HG03139 (cell line): ENCODE results near the gene PHGDH.

ENCODE experiments used
- ATAC-seq: cut with Tn5 transposase; IDR thresholded peaks from one replicate; pipeline ENCODE4 v1.9.1; 2021; ENCODE audit not compliant: unreplicated experiment

PHGDH gene

GRCh38 chr1:119731060-119731459 lies 19.3 kb downstream of the PHGDH start:
- no peak for ATAC-seq

- ATAC-seq: no peak
Observed at GRCh38 chr1:119731741-119732430, 20.2 kb downstream of the PHGDH start.

GRCh38 chr1:119732465-119733168 lies 20.9 kb downstream of the PHGDH start:
- no peak for ATAC-seq

GRCh38 chr1:119733754-119734153 lies 22.0 kb downstream of the PHGDH start:
- ATAC-seq: no peak

- ATAC-seq: no peak
Observed at GRCh38 chr1:119735217-119735616, 23.5 kb downstream of the PHGDH start.

GRCh38 chr1:119736649-119737039 lies 24.9 kb downstream of the PHGDH start:
- no peak for ATAC-seq

GRCh38 chr1:119737040-119737682 lies 25.4 kb downstream of the PHGDH start:
- ATAC-seq: no peak

GRCh38 chr1:119738100-119738720 lies 26.5 kb downstream of the PHGDH start:
- no peak for ATAC-seq

- no peak for ATAC-seq
Observed at GRCh38 chr1:119739150-119739549, 27.4 kb downstream of the PHGDH start.

GRCh38 chr1:119740261-119740660 lies 28.5 kb downstream of the PHGDH start:
- no peak for ATAC-seq

- no peak for ATAC-seq
Observed at GRCh38 chr1:119740896-119741780, 29.4 kb downstream of the PHGDH start.

- no peak for ATAC-seq
Observed at GRCh38 chr1:119742202-119742601, 30.5 kb downstream of the PHGDH start.

- ATAC-seq: no peak
Observed at GRCh38 chr1:119742677-119743076, 30.9 kb downstream of the PHGDH start.

GRCh38 chr1:119743308-119743707 lies 31.6 kb downstream of the PHGDH start:
- ATAC-seq: no peak

- peak; percentile 64 for ATAC-seq
Observed at GRCh38 chr1:119743776-119744597, 32.3 kb downstream of the PHGDH start.

- no peak for ATAC-seq
Observed at GRCh38 chr1:119744598-119744942, 32.8 kb downstream of the PHGDH start.

GRCh38 chr1:119745034-119745433 lies 33.3 kb downstream of the PHGDH start:
- no peak for ATAC-seq

- ATAC-seq: no peak
Observed at GRCh38 chr1:119747451-119747850, 35.7 kb downstream of the PHGDH start.

GRCh38 chr1:119748040-119748439 lies 36.3 kb downstream of the PHGDH start:
- ATAC-seq: no peak

GRCh38 chr1:119752592-119752991 lies 40.9 kb downstream of the PHGDH start:
- ATAC-seq: no peak
